Measurements from ENCODE around the gene INKA2.

Gene INKA2

GRCh38 chr1:111758373-111758772 is 19.2 kb upstream of the INKA2 start:
- peak overlapping the region; percentile 2 for H3K4me3 ChIP-seq (ENCODE audit: low read depth, low read length)
- TF ChIP-seq MAX (IDR thresholded peaks at IDR 0.05; ENCODE audit: low read depth, low read length) (no peak), MYC (IDR thresholded peaks at IDR 0.05; ENCODE audit: low read depth, low read length) (no peak), POLR2A (IDR thresholded peaks at IDR 0.05; ENCODE audit: extremely low read depth, insufficient read length) (no peak), CTCF (IDR thresholded peaks at IDR 0.05; ENCODE audit: low read depth, low read length) (peak; percentile 28)
- peak; percentile 50 for DNase-seq (ENCODE audit: low read depth)

- TF ChIP-seq MAX (IDR thresholded peaks at IDR 0.05; ENCODE audit: low read depth, low read length) (no peak), CTCF (IDR thresholded peaks at IDR 0.05; ENCODE audit: low read depth, low read length) (no peak), MYC (IDR thresholded peaks at IDR 0.05; ENCODE audit: low read depth, low read length) (no peak), POLR2A (IDR thresholded peaks at IDR 0.05; ENCODE audit: extremely low read depth, insufficient read length) (no peak)
- H3K4me3 ChIP-seq (ENCODE audit: low read depth, low read length) = peak overlapping the region; percentile 97
- no peak for DNase-seq (ENCODE audit: low read depth)
Observed at GRCh38 chr1:111756124-111756513, 16.9 kb upstream of the INKA2 start.

GRCh38 chr1:111755331-111756123 is 16.3 kb upstream of the INKA2 start, which contains the start of gene DDX20:
Gene DDX20, plus strand, starts transcription at chr1:111755901. Its CDS starts 24 bp downstream, at chr1:111755925.
- TF ChIP-seq POLR2A (IDR thresholded peaks at IDR 0.05; ENCODE audit: extremely low read depth, insufficient read length) = peak; percentile 92
- peak; percentile 68 for TF ChIP-seq CTCF (IDR thresholded peaks at IDR 0.05; ENCODE audit: low read depth, low read length)
- peak; percentile 84 for TF ChIP-seq MAX (IDR thresholded peaks at IDR 0.05; ENCODE audit: low read depth, low read length)
- no peak; the same call in none of the 2 replicates for TF ChIP-seq MYC (IDR thresholded peaks at IDR 0.05; ENCODE audit: low read depth, low read length)
- DNase-seq (ENCODE audit: low read depth) = peak; percentile 96
- peak within 1 kb of the TSS; percentile 97 for H3K4me3 ChIP-seq (ENCODE audit: low read depth, low read length)

GRCh38 chr1:111754984-111755330 is 15.8 kb upstream of the INKA2 start:
- DNase-seq (ENCODE audit: low read depth) = peak; percentile 84
- no peak for TF ChIP-seq MAX (IDR thresholded peaks at IDR 0.05; ENCODE audit: low read depth, low read length)
- TF ChIP-seq POLR2A (IDR thresholded peaks at IDR 0.05; ENCODE audit: extremely low read depth, insufficient read length) = no peak
- no peak for TF ChIP-seq MYC (IDR thresholded peaks at IDR 0.05; ENCODE audit: low read depth, low read length)
- TF ChIP-seq CTCF (IDR thresholded peaks at IDR 0.05; ENCODE audit: low read depth, low read length) = no peak
- peak overlapping the region; percentile 85 for H3K4me3 ChIP-seq (ENCODE audit: low read depth, low read length)

- no peak for DNase-seq (ENCODE audit: low read depth)
- no peak overlapping the region for H3K4me3 ChIP-seq (ENCODE audit: low read depth, low read length)
- TF ChIP-seq CTCF (IDR thresholded peaks at IDR 0.05; ENCODE audit: low read depth, low read length) (no peak), POLR2A (IDR thresholded peaks at IDR 0.05; ENCODE audit: extremely low read depth, insufficient read length) (no peak), MYC (IDR thresholded peaks at IDR 0.05; ENCODE audit: low read depth, low read length) (no peak), MAX (IDR thresholded peaks at IDR 0.05; ENCODE audit: low read depth, low read length) (no peak)
Observed at GRCh38 chr1:111751906-111752575, 12.8 kb upstream of the INKA2 start.
